ENCODE measurements around the gene HIGD1A.

The HIGD1A gene

GRCh38 chr3:42773409-42773751 is 30.9 kb downstream of the HIGD1A start:
- no peak for DNase-seq (ENCODE audit: low read depth)
- TF ChIP-seq CTCF (IDR thresholded peaks at IDR 0.05; ENCODE audit: control insufficient read depth, insufficient read depth, low read depth, low read length, missing control alignments), result no peak
- peak overlapping the region; percentile 57 for H3K4me3 ChIP-seq (ENCODE audit: control insufficient read depth, low read depth, low read length)

GRCh38 chr3:42772670-42773408 is 31.5 kb downstream of the HIGD1A start, which contains the start of gene CCDC13:
CCDC13 (minus strand) TSS chr3:42773253; CDS start chr3:42758345, 14,908 bp downstream.
- peak within 1 kb of the TSS; percentile 57 for H3K4me3 ChIP-seq (ENCODE audit: control insufficient read depth, low read depth, low read length)
- TF ChIP-seq CTCF (IDR thresholded peaks at IDR 0.05; ENCODE audit: control insufficient read depth, insufficient read depth, low read depth, low read length, missing control alignments), result no peak
- DNase-seq (ENCODE audit: low read depth), result no peak

- TF ChIP-seq CTCF (IDR thresholded peaks at IDR 0.05; ENCODE audit: control insufficient read depth, insufficient read depth, low read depth, low read length, missing control alignments), result no peak
- H3K4me3 ChIP-seq (ENCODE audit: control insufficient read depth, low read depth, low read length), result no peak overlapping the region
- DNase-seq (ENCODE audit: low read depth), result no peak
Observed at GRCh38 chr3:42771271-42771670, 33.0 kb downstream of the HIGD1A start.

GRCh38 chr3:42769477-42770131 is 34.7 kb downstream of the HIGD1A start:
- no peak overlapping the region for H3K4me3 ChIP-seq (ENCODE audit: control insufficient read depth, low read depth, low read length)
- TF ChIP-seq CTCF (IDR thresholded peaks at IDR 0.05; ENCODE audit: control insufficient read depth, insufficient read depth, low read depth, low read length, missing control alignments), result no peak
- DNase-seq (ENCODE audit: low read depth), result no peak

GRCh38 chr3:42764561-42765295 is 39.6 kb downstream of the HIGD1A start:
- H3K4me3 ChIP-seq (ENCODE audit: control insufficient read depth, low read depth, low read length), result no peak overlapping the region
- DNase-seq (ENCODE audit: low read depth), result no peak
- TF ChIP-seq CTCF (IDR thresholded peaks at IDR 0.05; ENCODE audit: control insufficient read depth, insufficient read depth, low read depth, low read length, missing control alignments), result no peak

- no peak for DNase-seq (ENCODE audit: low read depth)
- no peak for TF ChIP-seq CTCF (IDR thresholded peaks at IDR 0.05; ENCODE audit: control insufficient read depth, insufficient read depth, low read depth, low read length, missing control alignments)
- H3K4me3 ChIP-seq (ENCODE audit: control insufficient read depth, low read depth, low read length), result no peak overlapping the region
Observed at GRCh38 chr3:42764115-42764514, 40.2 kb downstream of the HIGD1A start.
